ENCODE measurements around the gene NGEF.
A peak's percentile ranks its signal among the peaks of the same experiment; 100 is the strongest.

NGEF gene

GRCh38 chr2:232982926-232983668, 30.0 kb downstream of the NGEF start:
- TF ChIP-seq CTCF (conservative IDR thresholded peaks at IDR 0.05; ENCODE audit: low read length): no peak
- DNase-seq (ENCODE audit: low read depth): no peak
- H3K4me3 ChIP-seq (ENCODE audit: low read length): no peak overlapping the region

DNA sequence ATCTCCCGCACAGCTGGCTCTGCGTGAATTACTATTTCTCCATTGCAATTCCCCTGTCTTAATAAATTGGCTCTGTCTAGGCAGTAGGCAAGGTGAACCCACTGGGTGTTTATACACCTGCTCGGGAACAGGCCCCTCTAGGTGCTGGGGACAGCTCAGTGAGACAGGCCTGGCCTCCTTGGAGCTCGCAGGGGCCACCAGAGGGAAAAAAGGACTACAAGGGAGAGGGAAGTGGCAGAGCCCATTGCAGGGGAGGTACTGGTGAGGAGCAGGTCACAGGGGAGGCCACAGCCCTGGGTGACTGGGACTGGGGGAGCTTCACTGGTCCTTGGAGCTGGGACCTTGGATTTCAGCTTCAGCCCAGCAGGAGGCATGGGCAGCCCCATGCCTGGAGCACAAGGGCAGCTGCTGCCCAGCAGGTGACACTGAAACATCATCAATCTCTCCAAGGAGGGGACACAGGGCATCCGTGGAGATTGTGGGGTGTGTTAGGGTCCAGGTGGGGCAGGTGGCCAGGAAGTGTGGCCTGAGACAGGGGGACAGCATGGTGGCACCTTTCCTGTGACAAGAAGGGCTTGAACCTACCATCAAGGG, 31.2 kb downstream of the NGEF start:
- no peak overlapping the region for H3K4me3 ChIP-seq (ENCODE audit: low read length)
- TF ChIP-seq CTCF (conservative IDR thresholded peaks at IDR 0.05; ENCODE audit: low read length): no peak
- DNase-seq (ENCODE audit: low read depth): no peak

DNA sequence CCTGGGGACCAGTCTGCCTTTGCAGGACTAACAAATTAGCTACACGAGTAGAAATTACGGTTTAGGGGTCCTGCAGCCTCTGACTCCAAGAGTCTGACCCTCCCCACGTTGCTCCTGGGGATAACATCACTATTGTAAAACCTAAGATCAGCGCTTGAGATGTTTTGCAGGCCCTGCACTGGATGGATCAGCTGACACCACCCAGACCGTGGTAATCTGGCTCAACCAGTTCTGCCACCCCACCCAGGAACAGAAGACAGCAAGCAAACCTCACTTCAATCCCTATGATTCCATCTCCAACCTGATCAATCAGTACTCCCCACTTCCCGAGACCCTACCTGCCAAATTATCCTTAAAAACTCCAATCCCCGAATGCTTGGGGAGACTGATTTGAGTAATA, 31.7 kb downstream of the NGEF start:
- no peak for DNase-seq (ENCODE audit: low read depth)
- H3K4me3 ChIP-seq (ENCODE audit: low read length): no peak overlapping the region
- no peak for TF ChIP-seq CTCF (conservative IDR thresholded peaks at IDR 0.05; ENCODE audit: low read length)

DNA sequence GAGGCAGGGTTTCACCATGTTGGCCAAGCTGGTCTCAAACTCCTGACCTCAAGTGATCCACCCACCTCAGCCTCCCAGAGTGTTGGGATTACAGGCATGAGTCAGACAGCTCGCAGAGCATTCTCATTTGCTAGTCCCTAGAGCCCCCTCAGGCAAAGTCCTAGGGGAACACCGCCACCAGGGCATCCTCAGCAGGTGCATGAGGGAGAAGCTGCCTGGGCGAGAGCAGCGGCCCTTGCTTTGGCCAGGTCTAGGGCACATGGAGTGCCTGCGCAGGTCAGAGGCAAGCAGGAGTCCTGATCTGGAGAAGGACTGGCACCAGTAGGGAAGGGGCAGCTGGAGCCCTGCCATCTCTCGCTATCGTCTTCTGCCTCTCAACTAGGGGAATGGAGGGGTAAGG, 32.4 kb downstream of the NGEF start:
- TF ChIP-seq CTCF (conservative IDR thresholded peaks at IDR 0.05; ENCODE audit: low read length): no peak
- DNase-seq (ENCODE audit: low read depth): no peak
- H3K4me3 ChIP-seq (ENCODE audit: low read length): no peak overlapping the region

DNA sequence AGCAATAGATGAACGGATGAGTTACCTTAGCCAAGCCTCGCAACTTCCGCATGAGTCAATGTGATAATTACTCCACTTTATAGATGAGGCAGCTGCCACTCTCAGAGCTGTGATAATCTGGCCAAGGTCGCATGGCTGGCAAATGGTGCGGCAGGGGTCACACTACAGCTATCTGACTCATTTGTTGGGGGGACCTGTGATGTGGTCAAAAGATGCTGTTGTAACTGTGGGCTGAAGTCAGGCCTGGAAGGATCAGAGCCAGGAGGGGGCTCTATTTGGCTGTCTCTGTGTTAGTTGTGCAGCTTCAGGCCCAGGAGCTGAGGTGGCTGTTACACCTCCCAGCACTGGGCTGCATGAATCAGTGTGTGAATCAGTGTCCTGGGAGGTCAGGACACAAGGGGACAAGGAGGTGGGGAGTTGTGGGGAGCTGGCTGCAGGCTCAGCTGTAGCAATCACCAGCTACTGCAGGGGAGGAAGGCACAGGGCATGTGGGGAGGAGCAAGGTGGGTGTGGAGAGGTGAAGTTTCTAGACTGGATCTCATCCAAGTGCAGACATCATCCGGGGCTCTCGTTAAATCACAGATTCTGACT, 33.1 kb downstream of the NGEF start:
- 0 out of 2 replicates have a peak, but pooled peaks have one; percentile 3 for TF ChIP-seq CTCF (conservative IDR thresholded peaks at IDR 0.05; ENCODE audit: low read length)
- no peak overlapping the region for H3K4me3 ChIP-seq (ENCODE audit: low read length)
- DNase-seq (ENCODE audit: low read depth): peak; percentile 36

DNA sequence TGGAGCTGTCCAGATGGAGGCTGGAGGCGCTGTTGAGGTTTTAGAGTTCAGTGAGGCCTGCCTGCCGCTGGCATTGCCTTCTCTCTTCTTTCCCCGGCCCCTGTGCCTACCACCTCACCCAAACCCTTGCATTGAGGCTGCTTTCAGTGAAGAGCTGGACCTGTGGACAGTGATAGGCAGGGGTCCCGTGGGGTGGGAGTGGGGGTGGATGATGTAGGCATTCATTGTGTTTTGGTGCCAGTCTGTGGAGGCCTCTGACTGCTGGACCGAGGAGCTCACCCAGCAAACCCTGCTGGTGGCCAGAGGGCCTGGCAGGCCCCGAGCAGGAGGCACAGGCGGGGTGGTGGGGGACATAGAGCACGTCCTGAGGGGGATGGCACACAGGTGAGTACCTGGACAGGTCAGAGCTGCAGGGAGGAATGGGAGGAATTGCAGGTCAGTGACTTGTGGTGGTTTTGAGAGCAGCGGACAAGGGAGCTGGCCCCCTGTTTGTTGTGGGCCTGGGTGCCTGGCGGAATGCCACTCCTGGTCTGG, 35.6 kb downstream of the NGEF start:
- no peak for TF ChIP-seq CTCF (conservative IDR thresholded peaks at IDR 0.05; ENCODE audit: low read length)
- DNase-seq (ENCODE audit: low read depth): no peak
- H3K4me3 ChIP-seq (ENCODE audit: low read length): no peak overlapping the region

All from AG10803 (cell line).